ENCODE results near the gene MAGOHB. TPM values are rescaled to one million over a fixed set of nuclear protein-coding genes. Genes with fewer than 3 reads are reported as not detected.

Gene MAGOHB
- total RNA-seq, 1 experiment from 2014 or later = 22.5 TPM

DNA sequence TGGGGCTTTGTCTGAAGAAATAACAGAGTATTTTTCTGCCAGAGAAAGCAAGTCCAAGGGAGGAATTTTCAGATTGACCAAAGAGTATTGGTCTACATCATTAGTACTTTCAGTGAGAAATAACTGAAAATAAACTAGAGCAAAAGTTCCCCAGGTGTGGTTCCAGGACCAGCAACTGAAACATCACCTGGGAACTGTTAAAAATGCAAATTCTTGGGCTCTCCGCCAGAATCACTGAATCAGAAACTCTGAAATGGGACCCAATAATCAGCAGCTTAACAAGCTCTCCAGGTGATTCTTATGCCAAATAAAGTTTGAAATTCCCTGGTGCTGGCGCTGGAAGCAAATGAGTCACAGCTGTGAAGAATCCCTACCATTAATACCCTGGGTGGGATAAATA, 55.6 kb downstream of the MAGOHB start:
- BruUV-seq (replicated peaks) = no TSS peak
- in situ Hi-C loops (cut with HindIII; ENCODE audit: low pct_unique_long_range_greater_than_20kb, low sequenced_read_pairs) = no loop called here
- Histone ChIP-seq H3K27me3 (ENCODE audit: control insufficient read depth, insufficient read depth, low read length) (no peaks in the 10 kb centered on the region), H3K9me3 (ENCODE audit: control insufficient read depth, insufficient read depth, low read depth, low read length) (0 out of 2 replicates have a peak, but pooled peaks cover 3% of the 10 kb centered on the region), H3K4me3 (ENCODE audit: low read depth in 2 of 2, low read length in 2 of 2) (no peak overlapping the region), H3K4me1 (ENCODE audit: control insufficient read depth, insufficient read depth, low read length) (no peaks in the 10 kb centered on the region; the same call in 1 of the 2 replicates), H3K27ac (ENCODE audit: low read length) (no peak overlapping the region), H3K36me3 (ENCODE audit: control insufficient read depth, insufficient read depth, low read length) (no peaks in the 10 kb centered on the region)
- POLR2A ChIA-PET = no interaction called here
- intact Hi-C loops (cut with micrococcal nuclease; ENCODE audit: unreplicated experiment) = no loop called here
- TF ChIP-seq, protein P1, sequence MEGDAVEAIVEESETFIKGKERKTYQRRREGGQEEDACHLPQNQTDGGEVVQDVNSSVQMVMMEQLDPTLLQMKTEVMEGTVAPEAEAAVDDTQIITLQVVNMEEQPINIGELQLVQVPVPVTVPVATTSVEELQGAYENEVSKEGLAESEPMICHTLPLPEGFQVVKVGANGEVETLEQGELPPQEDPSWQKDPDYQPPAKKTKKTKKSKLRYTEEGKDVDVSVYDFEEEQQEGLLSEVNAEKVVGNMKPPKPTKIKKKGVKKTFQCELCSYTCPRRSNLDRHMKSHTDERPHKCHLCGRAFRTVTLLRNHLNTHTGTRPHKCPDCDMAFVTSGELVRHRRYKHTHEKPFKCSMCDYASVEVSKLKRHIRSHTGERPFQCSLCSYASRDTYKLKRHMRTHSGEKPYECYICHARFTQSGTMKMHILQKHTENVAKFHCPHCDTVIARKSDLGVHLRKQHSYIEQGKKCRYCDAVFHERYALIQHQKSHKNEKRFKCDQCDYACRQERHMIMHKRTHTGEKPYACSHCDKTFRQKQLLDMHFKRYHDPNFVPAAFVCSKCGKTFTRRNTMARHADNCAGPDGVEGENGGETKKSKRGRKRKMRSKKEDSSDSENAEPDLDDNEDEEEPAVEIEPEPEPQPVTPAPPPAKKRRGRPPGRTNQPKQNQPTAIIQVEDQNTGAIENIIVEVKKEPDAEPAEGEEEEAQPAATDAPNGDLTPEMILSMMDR (IDR thresholded peaks at IDR 0.05) = no peak
- TF ChIP-seq SIN3A (IDR thresholded peaks at IDR 0.05; ENCODE audit: borderline replicate concordance, insufficient read depth, low read depth, low read length) = no peak
- TF ChIP-seq POLR2AphosphoS5 (IDR thresholded peaks at IDR 0.05; ENCODE audit: low read depth, low read length) = no peak
- TF ChIP-seq TCF7L2 (IDR thresholded peaks at IDR 0.05; ENCODE audit: low read depth, low read length) = no peak
- no peak for TF ChIP-seq REST (IDR thresholded peaks at IDR 0.05; ENCODE audit: insufficient read depth in 1 of 2, low read depth in 2 of 2, low read length in 1 of 2)
- ATAC-seq (no peak), DNase-seq (ENCODE audit: low read depth, low spot score) (no peak)
- CTCF ChIA-PET = no interaction called here

- no peak for TF ChIP-seq REST (IDR thresholded peaks at IDR 0.05; ENCODE audit: insufficient read depth in 1 of 2, low read depth in 2 of 2, low read length in 1 of 2)
- TF ChIP-seq, protein P1 (IDR thresholded peaks at IDR 0.05) = no peak
- no peak for TF ChIP-seq TCF7L2 (IDR thresholded peaks at IDR 0.05; ENCODE audit: low read depth, low read length)
- no peak for TF ChIP-seq POLR2AphosphoS5 (IDR thresholded peaks at IDR 0.05; ENCODE audit: low read depth, low read length)
- TF ChIP-seq SIN3A (IDR thresholded peaks at IDR 0.05; ENCODE audit: borderline replicate concordance, insufficient read depth, low read depth, low read length) = no peak
- CTCF ChIA-PET = no interaction called here
- DNase-seq (ENCODE audit: low read depth, low spot score) = no peak
- Histone ChIP-seq H3K27ac (ENCODE audit: low read length) (no peak overlapping the region), H3K27me3 (ENCODE audit: control insufficient read depth, insufficient read depth, low read length) (no peaks in the 10 kb centered on the region), H3K4me3 (ENCODE audit: low read depth in 2 of 2, low read length in 2 of 2) (no peak overlapping the region), H3K4me1 (ENCODE audit: control insufficient read depth, insufficient read depth, low read length) (no peaks in the 10 kb centered on the region; the same call in 1 of the 2 replicates), H3K9me3 (ENCODE audit: control insufficient read depth, insufficient read depth, low read depth, low read length) (0 out of 2 replicates have a peak, but pooled peaks cover 3% of the 10 kb centered on the region), H3K36me3 (ENCODE audit: control insufficient read depth, insufficient read depth, low read length) (no peaks in the 10 kb centered on the region)
- intact Hi-C loops (cut with micrococcal nuclease; ENCODE audit: unreplicated experiment) = no loop called here
- POLR2A ChIA-PET = no interaction called here
- no TSS peak for BruUV-seq (replicated peaks)
- ATAC-seq = no peak
- in situ Hi-C loops (cut with HindIII; ENCODE audit: low pct_unique_long_range_greater_than_20kb, low sequenced_read_pairs) = no loop called here
These were observed 56.1 kb downstream of the MAGOHB start for GRCh38 chr12:10557329-10557728.
